Measurements from ENCODE around the gene NNMT. TPM values are rescaled to one million over a fixed set of nuclear protein-coding genes. Genes with fewer than 3 reads are reported as not detected.
"Not testable (repeated sequence)": the region's sequence is repeated elsewhere in the genome, so short reads cannot be mapped to it uniquely, and the experiment has no call there.

The NNMT gene
- total RNA-seq, 6 donors from 2014 or later: 93.4 to 383 (median 208) TPM

GRCh38 chr11:114340311-114341131, 44.3 kb downstream of the NNMT start:
- H3K4me1 ChIP-seq: peaks cover 5 to 16% (median 8%) of the 10 kb centered on the region in 4 donors
- peak; percentile 77 to 93 for ATAC-seq (ENCODE audit: low FRiP score in 2 of 2)
- H3K4me3 ChIP-seq: peak overlapping the region in 2 of 4 donors; percentile 4 to 32

GRCh38 chr11:114341667-114342066, 45.5 kb downstream of the NNMT start:
- H3K36me3 ChIP-seq; H3K4me3 ChIP-seq; H3K27me3 ChIP-seq; DNase-seq; H3K9me3 ChIP-seq; ATAC-seq (ENCODE audit: low FRiP score in 2 of 2): not testable (repeated sequence)
- H3K27ac ChIP-seq: peak overlapping the region in 1 of 4 donors; percentile 76
- WGBS, 2 donors: 93 to 95% methylated on average over 3 of the region's 3 CpGs
- H3K4me1 ChIP-seq: peaks cover 7 to 16% (median 9%) of the 10 kb centered on the region in 4 donors

More at GRCh38 chr11:114340311-114341131, 44.3 kb downstream of the NNMT start:
- DNase-seq: peak in 1 of 2 donors; percentile 64
- TF ChIP-seq EP300 (IDR thresholded peaks at IDR 0.05) (peak in 1 of 4 donors; percentile 60), POLR2AphosphoS5 (IDR thresholded peaks at IDR 0.05) (peak; percentile 52 to 69), POLR2A (IDR thresholded peaks at IDR 0.05) (no peak), CTCF (IDR thresholded peaks at IDR 0.05) (peak; percentile 65 to 82 (median 75))
- no peaks in the 10 kb centered on the region for H3K36me3 ChIP-seq
- no peaks in the 10 kb centered on the region for H3K9me3 ChIP-seq
- 19 to 22% methylated on average over 17 to 18 of the region's 18 CpGs for WGBS, 2 donors
- H3K27me3 ChIP-seq: no peaks in the 10 kb centered on the region
- H3K27ac ChIP-seq: peak overlapping the region; percentile 9 to 76 (median 52)

GRCh38 chr11:114342476-114342875, 46.3 kb downstream of the NNMT start:
- H3K4me3 ChIP-seq: no peak overlapping the region
- 87 to 96% methylated on average over 2 of the region's 2 CpGs for WGBS, 2 donors
- TF ChIP-seq CTCF (IDR thresholded peaks at IDR 0.05) (no peak), POLR2AphosphoS5 (IDR thresholded peaks at IDR 0.05) (no peak), EP300 (IDR thresholded peaks at IDR 0.05) (no peak), POLR2A (IDR thresholded peaks at IDR 0.05) (no peak)
- H3K27ac ChIP-seq: no peak overlapping the region
- no peaks in the 10 kb centered on the region for H3K27me3 ChIP-seq
- no peak for ATAC-seq (ENCODE audit: low FRiP score in 2 of 2)
- H3K36me3 ChIP-seq: no peaks in the 10 kb centered on the region
- no peak for DNase-seq
- H3K4me1 ChIP-seq: peaks cover 7 to 19% (median 14%) of the 10 kb centered on the region in 4 donors
- H3K9me3 ChIP-seq: no peaks in the 10 kb centered on the region

- 78 to 87% methylated on average over 6 of the region's 6 CpGs for WGBS, 2 donors
- DNase-seq (no peak), ATAC-seq (ENCODE audit: low FRiP score in 2 of 2) (no peak)
- no peak overlapping the region for H3K27ac ChIP-seq
- TF ChIP-seq CTCF (IDR thresholded peaks at IDR 0.05): no peak
- no peak for TF ChIP-seq POLR2A (IDR thresholded peaks at IDR 0.05)
- no peak for TF ChIP-seq POLR2AphosphoS5 (IDR thresholded peaks at IDR 0.05)
- TF ChIP-seq EP300 (IDR thresholded peaks at IDR 0.05): no peak
- no peaks in the 10 kb centered on the region for H3K36me3 ChIP-seq
- H3K27me3 ChIP-seq: no peaks in the 10 kb centered on the region
- peaks cover 7 to 19% (median 14%) of the 10 kb centered on the region in 4 donors for H3K4me1 ChIP-seq
- no peak overlapping the region for H3K4me3 ChIP-seq
- H3K9me3 ChIP-seq: no peaks in the 10 kb centered on the region
Observed at GRCh38 chr11:114343020-114343419, 46.8 kb downstream of the NNMT start.

GRCh38 chr11:114343493-114343892, 47.3 kb downstream of the NNMT start:
- 81 to 85% methylated on average over 4 of the region's 4 CpGs for WGBS, 2 donors
- ATAC-seq (ENCODE audit: low FRiP score in 2 of 2) (no peak), DNase-seq (no peak)
- Histone ChIP-seq H3K36me3 (no peaks in the 10 kb centered on the region), H3K27ac (no peak overlapping the region), H3K4me1 (peaks cover 7 to 19% (median 14%) of the 10 kb centered on the region in 4 donors), H3K27me3 (no peaks in the 10 kb centered on the region), H3K9me3 (no peaks in the 10 kb centered on the region), H3K4me3 (no peak overlapping the region)
- no peak for TF ChIP-seq CTCF (IDR thresholded peaks at IDR 0.05)
